ENCODE results near the gene CAMTA1.

Gene CAMTA1

DNA sequence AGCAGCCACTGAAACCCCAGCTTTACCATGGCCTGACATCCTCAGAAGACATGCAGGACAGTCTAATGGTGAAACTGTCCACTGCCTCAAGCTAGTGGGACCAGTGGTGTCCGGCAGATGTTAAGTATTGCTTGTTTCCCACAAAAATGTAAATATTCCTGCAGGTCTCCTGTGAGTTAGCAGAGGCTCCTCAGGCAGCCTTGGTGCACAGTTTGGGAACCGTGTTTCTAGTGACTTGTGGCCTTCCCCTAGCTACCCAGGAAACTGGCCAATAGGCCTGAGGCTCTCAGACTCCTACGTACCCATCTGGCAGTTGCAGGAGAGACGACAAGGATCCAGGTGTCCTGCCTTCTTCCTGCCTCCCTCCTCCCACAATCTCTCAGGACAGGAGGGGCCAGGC is 142.4 kb downstream of the CAMTA1 start:
- ChIA-PET CTCF (interaction anchor here (0.5 to 1.3 kb wide), 3 partner anchors 143 to 229 kb away, joined by 3 to 4 read pairs (median 3); no protein-coding TSS in a partner anchor), POLR2A (no interaction called here)
- Histone ChIP-seq H3K27ac (ENCODE audit: extremely low read depth, low read depth, low read length) (no peak overlapping the region), H3K4me1 (ENCODE audit: control insufficient read depth, insufficient read depth, low read length) (no peaks in the 10 kb centered on the region), H3K9me3 (ENCODE audit: control insufficient read depth, insufficient read depth, low read depth, low read length) (no peaks in the 10 kb centered on the region), H3K36me3 (ENCODE audit: control insufficient read depth in 2 of 2, insufficient read depth in 1 of 2, low read length in 2 of 2) (no peaks in the 10 kb centered on the region), H3K4me3 (ENCODE audit: low read depth, low read length) (no peak overlapping the region)
- TF ChIP-seq ZNF48 (tag by site-specific recombination; IDR thresholded peaks at IDR 0.05) (no peak), ZNF302 (tag by site-specific recombination; IDR thresholded peaks at IDR 0.05; ENCODE audit: low read depth) (no peak), KLF10 (tag by site-specific recombination; IDR thresholded peaks at IDR 0.05) (no peak), ZNF155 (tag by site-specific recombination; IDR thresholded peaks at IDR 0.05) (no peak), ZNF777 (tag by site-specific recombination; IDR thresholded peaks at IDR 0.05; ENCODE audit: borderline replicate concordance) (no peak), ZNF707 (tag by site-specific recombination; IDR thresholded peaks at IDR 0.05) (no peak), ZNF292 (tag by site-specific recombination; IDR thresholded peaks at IDR 0.05; ENCODE audit: borderline replicate concordance, low read depth) (no peak), ZNF76 (tag by site-specific recombination; IDR thresholded peaks at IDR 0.05; ENCODE audit: borderline replicate concordance, low read depth) (no peak), ZNF114 (tag by site-specific recombination; IDR thresholded peaks at IDR 0.05) (no peak)
- TF ChIP-seq, protein P1, sequence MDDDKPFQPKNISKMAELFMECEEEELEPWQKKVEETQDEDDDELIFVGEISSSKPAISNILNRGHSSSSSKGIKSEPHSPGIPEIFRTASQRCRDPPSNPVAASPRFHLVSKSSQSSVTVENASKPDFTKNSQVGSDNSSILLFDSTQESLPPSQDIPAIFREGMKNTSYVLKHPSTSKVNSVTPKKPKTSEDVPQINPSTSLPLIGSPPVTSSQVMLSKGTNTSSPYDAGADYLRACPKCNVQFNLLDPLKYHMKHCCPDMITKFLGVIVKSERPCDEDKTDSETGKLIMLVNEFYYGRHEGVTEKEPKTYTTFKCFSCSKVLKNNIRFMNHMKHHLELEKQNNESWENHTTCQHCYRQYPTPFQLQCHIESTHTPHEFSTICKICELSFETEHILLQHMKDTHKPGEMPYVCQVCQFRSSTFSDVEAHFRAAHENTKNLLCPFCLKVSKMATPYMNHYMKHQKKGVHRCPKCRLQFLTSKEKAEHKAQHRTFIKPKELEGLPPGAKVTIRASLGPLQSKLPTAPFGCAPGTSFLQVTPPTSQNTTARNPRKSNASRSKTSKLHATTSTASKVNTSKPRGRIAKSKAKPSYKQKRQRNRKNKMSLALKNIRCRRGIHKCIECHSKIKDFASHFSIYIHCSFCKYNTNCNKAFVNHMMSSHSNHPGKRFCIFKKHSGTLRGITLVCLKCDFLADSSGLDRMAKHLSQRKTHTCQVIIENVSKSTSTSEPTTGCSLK (tag by site-specific recombination; IDR thresholded peaks at IDR 0.05), result no peak

DNA sequence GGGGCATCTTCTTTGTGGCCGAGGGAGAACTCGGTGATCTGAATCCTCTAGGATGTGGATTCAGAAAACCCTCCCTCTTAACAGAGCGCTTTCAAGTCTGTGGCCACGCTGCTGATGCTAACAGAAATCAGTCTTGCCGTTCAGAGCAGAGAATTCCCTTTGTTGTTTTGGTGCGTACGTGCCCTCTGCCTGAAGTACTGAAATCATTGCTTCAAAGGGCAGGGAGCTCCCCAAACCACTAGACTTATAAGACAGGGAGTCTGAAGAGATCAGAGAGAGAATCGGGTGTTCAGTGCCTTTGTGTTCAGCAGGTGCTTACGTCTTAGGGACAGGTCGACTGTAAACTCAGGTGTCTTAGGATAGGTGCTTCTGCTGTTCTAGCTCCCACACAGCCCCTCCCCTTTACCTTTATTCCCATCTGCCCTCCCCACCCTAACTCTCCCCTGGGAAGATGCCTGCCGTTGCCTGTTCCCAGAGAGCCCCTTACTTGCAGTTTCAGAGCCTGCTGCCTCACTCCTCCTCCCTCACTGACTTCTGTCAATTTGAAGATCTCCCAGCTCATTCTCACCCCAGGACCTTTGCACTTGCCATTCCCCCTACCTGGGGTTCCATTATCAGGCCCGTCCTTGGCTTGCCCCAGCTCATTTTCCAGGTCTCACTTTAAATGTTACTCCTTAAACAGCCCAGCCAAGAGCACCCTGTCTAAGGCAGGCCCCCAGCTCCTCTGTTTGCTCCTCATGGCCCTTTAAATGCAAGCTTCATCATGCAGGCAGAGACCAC is 143.0 kb downstream of the CAMTA1 start:
- Histone ChIP-seq H3K9me3 (ENCODE audit: control insufficient read depth, insufficient read depth, low read depth, low read length) (no peaks in the 10 kb centered on the region), H3K4me1 (ENCODE audit: control insufficient read depth, insufficient read depth, low read length) (no peaks in the 10 kb centered on the region), H3K36me3 (ENCODE audit: control insufficient read depth in 2 of 2, insufficient read depth in 1 of 2, low read length in 2 of 2) (no peaks in the 10 kb centered on the region), H3K4me3 (ENCODE audit: low read depth, low read length) (no peak overlapping the region), H3K27ac (ENCODE audit: extremely low read depth, low read depth, low read length) (no peak overlapping the region)
- POLR2A ChIA-PET, result no interaction called here
- no peak for TF ChIP-seq ZNF274 (IDR thresholded peaks at IDR 0.05; ENCODE audit: low read length)
- no peak for TF ChIP-seq ZNF274 (tag by site-specific recombination; IDR thresholded peaks at IDR 0.05; ENCODE audit: borderline replicate concordance)
- TF ChIP-seq ZNF623 (tag by site-specific recombination; IDR thresholded peaks at IDR 0.05), result peak; percentile 91
- CTCF ChIA-PET, result interaction anchor here (0.5 to 1.3 kb wide), 2 partner anchors 142 to 210 kb away, joined by 3 to 4 read pairs; no protein-coding TSS in a partner anchor

DNA sequence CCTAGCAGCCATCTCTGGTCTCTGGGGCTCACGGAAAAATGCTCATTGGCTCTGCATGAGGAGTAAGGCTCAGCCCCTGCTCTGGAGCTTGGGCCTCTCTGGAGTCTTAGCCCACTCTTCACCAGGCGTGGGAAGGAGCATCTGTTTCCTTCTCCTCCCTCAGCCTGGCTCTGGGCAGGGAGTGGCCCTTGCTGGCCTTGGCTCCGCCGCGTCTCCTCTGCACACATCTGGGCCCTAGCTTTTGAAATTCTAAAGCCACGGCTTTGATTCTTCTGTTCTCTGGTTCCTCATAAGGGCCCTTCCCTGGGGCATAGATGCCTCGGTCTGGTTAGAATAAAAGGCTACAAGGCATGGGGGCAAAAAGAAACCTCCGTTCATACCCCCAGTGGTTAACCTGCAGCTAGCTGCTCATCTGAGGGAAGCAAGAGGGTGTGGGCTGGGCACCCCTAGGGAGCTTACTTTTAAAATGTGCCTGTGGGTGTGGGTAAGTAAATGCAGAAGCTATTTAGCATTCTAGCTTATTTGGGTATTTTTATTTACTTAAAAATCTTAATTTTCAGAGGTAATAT is 145.6 kb downstream of the CAMTA1 start:
- TF ChIP-seq ZFHX2 (tag by site-specific recombination; conservative IDR thresholded peaks at IDR 0.05) (no peak), EGR2 (tag by site-specific recombination; IDR thresholded peaks at IDR 0.05; ENCODE audit: low read depth) (0 out of 2 replicates have a peak, but pooled peaks have one; percentile 13)
- CTCF ChIA-PET, result interaction anchor here (0.7 kb wide), 1 partner anchor 190 kb away, joined by 3 read pairs; no protein-coding TSS in a partner anchor
- Histone ChIP-seq H3K4me3 (ENCODE audit: low read depth, low read length) (no peak overlapping the region), H3K9me3 (ENCODE audit: control insufficient read depth, insufficient read depth, low read depth, low read length) (no peaks in the 10 kb centered on the region), H3K27ac (ENCODE audit: extremely low read depth, low read depth, low read length) (no peak overlapping the region), H3K36me3 (ENCODE audit: control insufficient read depth in 2 of 2, insufficient read depth in 1 of 2, low read length in 2 of 2) (no peaks in the 10 kb centered on the region), H3K4me1 (ENCODE audit: control insufficient read depth, insufficient read depth, low read length) (no peaks in the 10 kb centered on the region)
- POLR2A ChIA-PET, result interaction anchor here (0.5 kb wide), 1 partner anchor 1414 kb away, joined by 6 read pairs; no protein-coding TSS in a partner anchor

All from HEK293 (cell line).